Loucy (cell line): Measurements from ENCODE around the gene USP44.
A peak's percentile ranks its signal among the peaks of the same experiment; 100 is the strongest.

Experiments used
- H2AFZ ChIP-seq: fragments of 200-600 bp; sonication (generic); 2 replicates; pipeline ENCODE4 v1.6.0; 2016; ENCODE audit warnings: antibody characterized with exemption, mild to moderate bottlenecking, low read length, moderate library complexity
- H3F3A ChIP-seq: fragments of 200-600 bp; 2 replicates; pipeline ENCODE4 v1.6.0; 2016; ENCODE audit warnings: antibody characterized with exemption, low read depth, mild to moderate bottlenecking
- H3K27me3 ChIP-seq: fragments of 200-600 bp; sonication (generic); 2 replicates; pipeline ENCODE4 v1.6.1; 2014; ENCODE audit warnings: low read length, mild to moderate bottlenecking; ENCODE audit not compliant: insufficient read depth, poor library complexity, severe bottlenecking
- H3K36me3 ChIP-seq: fragments of 200-600 bp; sonication (generic); 2 replicates; pipeline ENCODE4 v1.6.1; 2016; ENCODE audit warnings: low read length; ENCODE audit not compliant: insufficient read depth
- H3K4me1 ChIP-seq: fragments of 200-600 bp; sonication (generic); 2 replicates; pipeline ENCODE4 v1.5.1; 2014; ENCODE audit warnings: low read length, mild to moderate bottlenecking; ENCODE audit not compliant: insufficient read depth, poor library complexity, severe bottlenecking
- H3K4me2 ChIP-seq: fragments of 200-600 bp; sonication (generic); 2 replicates; pipeline ENCODE4 v1.6.0; 2014; ENCODE audit warnings: antibody characterized with exemption, low read length, low read depth, mild to moderate bottlenecking; ENCODE audit not compliant: poor library complexity, severe bottlenecking
- H3K4me3 ChIP-seq: fragments of 200-600 bp; sonication (generic); 2 replicates; pipeline ENCODE4 v1.5.1; 2014; ENCODE audit warnings: low read length, mild to moderate bottlenecking, mixed read lengths; ENCODE audit not compliant: poor library complexity, severe bottlenecking
- H3K79me2 ChIP-seq: fragments of 200-600 bp; sonication (generic); 2 replicates; pipeline ENCODE4 v1.6.1; 2014; ENCODE audit warnings: low read length; ENCODE audit not compliant: insufficient read depth
- H3K9ac ChIP-seq: fragments of 200-600 bp; sonication (generic); 2 replicates; pipeline ENCODE4 v1.6.0; 2014; ENCODE audit warnings: mild to moderate bottlenecking, low read depth, low read length, moderate library complexity; ENCODE audit not compliant: poor library complexity, severe bottlenecking
- H3K9me2 ChIP-seq: fragments of 200-600 bp; sonication (generic); replicated peaks from 2 replicates; pipeline ENCODE4 v1.6.1; 2016; ENCODE audit warnings: low read depth, low read length, mixed read lengths
- H3K9me3 ChIP-seq: fragments of 200-600 bp; sonication (generic); 2 replicates; pipeline ENCODE4 v1.6.1; 2014; ENCODE audit warnings: mild to moderate bottlenecking, antibody characterized with exemption, low read length, low read depth; ENCODE audit not compliant: insufficient read depth
- H4K20me1 ChIP-seq: fragments of 200-600 bp; sonication (generic); 2 replicates; pipeline ENCODE4 v1.6.0; 2014; ENCODE audit warnings: antibody characterized with exemption, low read length, mild to moderate bottlenecking; ENCODE audit not compliant: insufficient read depth, poor library complexity, severe bottlenecking
- EZH2phosphoT487 ChIP-seq: fragments of 200-600 bp; IDR thresholded peaks from 2 replicates; pipeline ENCODE4 v1.6.1; 2018; ENCODE audit warnings: antibody characterized with exemption, mild to moderate bottlenecking, moderate library complexity, borderline replicate concordance
- TF ChIP-seq, protein P1 (sequence below): fragments of 200-600 bp; sonication (generic); conservative IDR thresholded peaks from 2 replicates; pipeline ENCODE4 v1.5.1; 2014; ENCODE audit warnings: mild to moderate bottlenecking, antibody characterized with exemption, low read length

Gene USP44

DNA sequence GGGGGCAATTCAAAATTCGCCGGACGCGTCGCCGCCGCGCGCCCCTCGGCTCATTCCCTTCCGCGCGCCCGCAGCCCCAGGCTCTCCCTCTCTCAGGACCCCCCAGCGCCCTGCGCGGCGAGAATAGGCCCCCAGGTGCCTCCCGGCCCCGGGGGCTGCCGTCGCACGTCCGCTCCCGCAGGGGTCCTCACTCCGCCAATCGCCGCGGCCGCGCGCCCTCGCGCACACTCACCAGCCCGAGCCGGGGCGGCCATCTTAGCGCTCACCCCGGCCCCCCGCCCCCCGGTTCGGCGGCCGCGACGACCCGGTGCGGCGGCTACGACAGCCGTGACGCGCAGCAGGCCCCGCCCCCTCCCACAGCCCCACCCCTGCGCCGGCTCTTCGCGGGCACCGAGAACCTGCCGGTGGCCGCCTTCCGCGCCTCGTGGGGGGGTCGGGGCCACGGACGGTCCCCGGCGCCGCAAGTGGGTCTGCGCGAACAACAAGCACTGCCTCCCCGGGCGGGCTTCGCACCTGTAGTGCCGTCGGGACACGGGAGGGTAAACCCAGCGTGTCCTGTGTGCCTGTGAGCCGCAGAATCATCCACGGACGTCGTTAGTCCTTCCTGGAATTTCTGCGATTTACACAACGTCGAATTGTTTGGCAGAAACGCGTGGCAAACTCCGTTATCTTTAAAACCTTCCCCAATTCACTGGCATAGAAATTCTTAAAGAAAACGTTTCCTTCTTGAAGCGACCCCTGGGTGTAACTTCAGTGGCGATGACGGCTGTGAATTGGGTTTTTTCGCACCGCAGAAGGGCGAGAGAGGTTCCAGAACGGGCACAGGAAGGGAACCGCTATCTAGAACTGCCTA is 2.5 kb downstream of the USP44 start:
- Histone ChIP-seq H4K20me1 (no peaks in the 10 kb centered on the region), H3K36me3 (no peaks in the 10 kb centered on the region), H3K4me1 (peaks cover 57% of the 10 kb centered on the region), H3K9ac (peak overlapping the region; percentile 66), H2AFZ (peak overlapping the region; percentile 72), H3K79me2 (peaks cover 51% of the 10 kb centered on the region), H3K4me2 (peak overlapping the region; percentile 71), H3K9me3 (no peaks in the 10 kb centered on the region), H3K9me2 (no peaks in the 10 kb centered on the region), H3K27me3 (no peaks in the 10 kb centered on the region), H3K4me3 (peak overlapping the region; percentile 77), H3F3A (peaks cover 5% of the 10 kb centered on the region)
- no peak for TF ChIP-seq EZH2phosphoT487
- TF ChIP-seq, protein P1, sequence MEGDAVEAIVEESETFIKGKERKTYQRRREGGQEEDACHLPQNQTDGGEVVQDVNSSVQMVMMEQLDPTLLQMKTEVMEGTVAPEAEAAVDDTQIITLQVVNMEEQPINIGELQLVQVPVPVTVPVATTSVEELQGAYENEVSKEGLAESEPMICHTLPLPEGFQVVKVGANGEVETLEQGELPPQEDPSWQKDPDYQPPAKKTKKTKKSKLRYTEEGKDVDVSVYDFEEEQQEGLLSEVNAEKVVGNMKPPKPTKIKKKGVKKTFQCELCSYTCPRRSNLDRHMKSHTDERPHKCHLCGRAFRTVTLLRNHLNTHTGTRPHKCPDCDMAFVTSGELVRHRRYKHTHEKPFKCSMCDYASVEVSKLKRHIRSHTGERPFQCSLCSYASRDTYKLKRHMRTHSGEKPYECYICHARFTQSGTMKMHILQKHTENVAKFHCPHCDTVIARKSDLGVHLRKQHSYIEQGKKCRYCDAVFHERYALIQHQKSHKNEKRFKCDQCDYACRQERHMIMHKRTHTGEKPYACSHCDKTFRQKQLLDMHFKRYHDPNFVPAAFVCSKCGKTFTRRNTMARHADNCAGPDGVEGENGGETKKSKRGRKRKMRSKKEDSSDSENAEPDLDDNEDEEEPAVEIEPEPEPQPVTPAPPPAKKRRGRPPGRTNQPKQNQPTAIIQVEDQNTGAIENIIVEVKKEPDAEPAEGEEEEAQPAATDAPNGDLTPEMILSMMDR, result no peak

DNA sequence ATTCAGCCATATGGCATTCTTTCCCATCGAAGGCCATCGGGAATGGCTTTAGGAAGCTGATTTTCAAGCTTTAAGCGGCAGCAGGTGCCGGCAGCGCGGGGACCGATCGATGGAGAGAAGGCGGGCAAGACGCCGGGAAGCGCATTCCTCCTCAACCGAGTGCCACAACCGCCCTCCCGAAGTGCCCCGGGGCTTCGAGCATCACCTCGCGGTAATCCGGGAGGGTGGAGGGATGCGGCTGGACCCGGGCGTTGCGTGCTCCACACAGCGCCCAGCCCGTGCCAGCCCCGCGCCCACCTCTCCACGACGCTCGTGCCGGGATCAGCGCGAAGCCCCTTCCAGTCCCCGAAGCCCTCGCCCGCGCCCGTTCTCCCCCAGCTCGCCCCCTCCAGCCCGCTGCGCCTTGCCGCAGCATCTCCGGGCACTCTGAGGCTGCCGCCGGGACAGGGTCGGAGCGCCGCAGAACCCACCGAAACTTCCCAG is 3.2 kb downstream of the USP44 start:
- Histone ChIP-seq H3K27me3 (no peaks in the 10 kb centered on the region), H3K36me3 (no peaks in the 10 kb centered on the region), H4K20me1 (no peaks in the 10 kb centered on the region), H3K9me2 (no peaks in the 10 kb centered on the region), H3K4me3 (peak overlapping the region; percentile 77), H3F3A (peaks cover 5% of the 10 kb centered on the region), H3K79me2 (peaks cover 51% of the 10 kb centered on the region), H3K9me3 (no peaks in the 10 kb centered on the region), H2AFZ (peak overlapping the region; percentile 72), H3K9ac (peak overlapping the region; percentile 66), H3K4me1 (peaks cover 51% of the 10 kb centered on the region), H3K4me2 (peak overlapping the region; percentile 71)
- TF ChIP-seq EZH2phosphoT487, result no peak
- TF ChIP-seq, protein P1, result no peak

DNA sequence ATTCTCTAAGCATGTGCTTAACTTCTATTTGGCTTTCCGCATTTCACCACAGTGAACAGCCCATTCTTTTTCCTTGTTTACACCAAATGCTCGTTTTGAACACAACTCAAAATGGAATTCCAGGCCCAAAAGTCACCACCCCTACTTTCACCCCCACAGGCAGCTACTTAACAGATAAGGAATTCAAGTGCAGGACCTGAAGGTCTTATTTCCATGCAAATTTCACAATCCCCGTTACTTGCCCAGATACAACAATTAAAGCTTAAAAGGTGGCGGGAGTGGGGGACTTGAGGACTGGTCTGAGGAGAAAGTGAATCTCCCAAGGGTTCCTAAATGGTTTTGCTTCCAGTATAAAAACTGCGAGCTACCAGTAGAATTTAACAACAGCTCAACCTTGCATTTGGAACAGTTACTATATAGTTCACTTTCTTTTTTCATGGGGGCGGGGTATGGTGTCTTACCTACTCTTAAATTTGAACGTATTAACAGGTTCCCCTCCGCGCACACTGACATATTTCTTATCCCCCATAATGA is 3.7 kb downstream of the USP44 start:
- no peaks in the 10 kb centered on the region for H3K27me3 ChIP-seq
- peaks cover 50% of the 10 kb centered on the region for H3K79me2 ChIP-seq
- peak overlapping the region; percentile 71 for H3K4me2 ChIP-seq
- H3K36me3 ChIP-seq, result no peaks in the 10 kb centered on the region
- peaks cover 5% of the 10 kb centered on the region for H3F3A ChIP-seq
- TF ChIP-seq, protein P1, result no peak
- TF ChIP-seq EZH2phosphoT487, result no peak
- H2AFZ ChIP-seq, result peak overlapping the region; percentile 72
- H3K9ac ChIP-seq, result peak overlapping the region; percentile 66
- H3K9me2 ChIP-seq, result no peaks in the 10 kb centered on the region
- no peaks in the 10 kb centered on the region for H3K9me3 ChIP-seq
- peak overlapping the region; percentile 77 for H3K4me3 ChIP-seq
- peaks cover 47% of the 10 kb centered on the region for H3K4me1 ChIP-seq
- H4K20me1 ChIP-seq, result no peaks in the 10 kb centered on the region
